ENCODE results near the gene CBLN3.

GRCh38 chr14:24426150-24426911 lies 3.1 kb downstream of the CBLN3 start:
- TF ChIP-seq CTCF (IDR thresholded peaks at IDR 0.05), result no peak
- no peak for TF ChIP-seq SIN3A (IDR thresholded peaks at IDR 0.05; ENCODE audit: borderline replicate concordance, insufficient read depth, low read depth, low read length)
- no peak for TF ChIP-seq REST (IDR thresholded peaks at IDR 0.05; ENCODE audit: insufficient read depth in 1 of 2, low read depth in 2 of 2, low read length in 1 of 2)

Measured in Panc1 (cell line).